ENCODE data around the gene LY6G6C. TPM values are rescaled to one million over a fixed set of nuclear protein-coding genes. Genes with fewer than 3 reads are reported as not detected.
A peak's percentile ranks its signal among the peaks of the same experiment; 100 is the strongest.
"Not testable (repeated sequence)": the region's sequence is repeated elsewhere in the genome, so short reads cannot be mapped to it uniquely, and the experiment has no call there.

The LY6G6C gene
- total and polyA plus RNA-seq, 12 donors: not detected

DNA sequence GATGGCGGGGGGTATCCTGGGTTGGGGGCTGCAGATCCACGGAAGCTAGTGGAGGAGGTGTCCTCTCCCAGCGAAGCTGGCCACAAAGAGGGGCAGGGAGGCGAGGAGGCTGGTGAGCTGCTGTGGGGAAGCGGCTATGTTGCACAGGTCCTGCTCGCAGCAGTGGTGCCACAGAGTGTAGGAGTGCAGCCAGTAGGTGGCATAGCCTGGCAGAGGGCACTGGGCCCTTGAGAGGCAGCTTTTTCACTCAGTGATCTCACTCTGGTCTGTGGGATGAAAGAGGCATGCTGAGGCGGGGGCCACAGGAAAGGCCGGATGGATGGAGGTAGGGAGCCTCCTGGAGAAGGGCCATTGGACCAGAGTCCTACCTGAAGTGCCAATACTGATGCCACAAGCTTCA, 9.2 kb downstream of the LY6G6C start:
- ATAC-seq: peak in 7 of 8 donors; percentile 48 to 75 (median 65)
- TF ChIP-seq CTCF (IDR thresholded peaks at IDR 0.05): peak in 7 of 9 donors; percentile 17 to 39 (median 24)
- intact Hi-C loops (cut with DNase I): no loop called here

GRCh38 chr6:31711233-31711632, 10.3 kb downstream of the LY6G6C start:
- no peak for TF ChIP-seq CTCF (IDR thresholded peaks at IDR 0.05)
- intact Hi-C loops (cut with DNase I): no loop called here
- H3K9me3 ChIP-seq: no peaks in the 10 kb centered on the region
- peaks cover 0 to 5% (median 0%) of the 10 kb centered on the region in 7 donors for H3K27me3 ChIP-seq
- no peak overlapping the region for H3K27ac ChIP-seq
- no peak overlapping the region for H3K4me3 ChIP-seq
- DNase-seq (no peak), ATAC-seq (peak in 1 of 8 donors; percentile 9)
- WGBS, 2 donors: 52 to 56% methylated on average over 8 of the region's 8 CpGs
- H3K4me1 ChIP-seq: peaks cover 0 to 10% (median 0%) of the 10 kb centered on the region in 9 donors
- H3K36me3 ChIP-seq: no peaks in the 10 kb centered on the region

More for the DNA sequence above, 9.2 kb downstream of the LY6G6C start:
- 81 to 84% methylated on average over 8 of the region's 8 CpGs for WGBS, 2 donors
- no peak overlapping the region for H3K27ac ChIP-seq
- DNase-seq: peak; percentile 15 to 29
- H3K4me3 ChIP-seq: no peak overlapping the region
- no peaks in the 10 kb centered on the region for H3K36me3 ChIP-seq
- peaks cover 0 to 10% (median 0%) of the 10 kb centered on the region in 9 donors for H3K4me1 ChIP-seq
- peaks cover 0 to 5% (median 0%) of the 10 kb centered on the region in 7 donors for H3K27me3 ChIP-seq
- no peaks in the 10 kb centered on the region for H3K9me3 ChIP-seq

DNA sequence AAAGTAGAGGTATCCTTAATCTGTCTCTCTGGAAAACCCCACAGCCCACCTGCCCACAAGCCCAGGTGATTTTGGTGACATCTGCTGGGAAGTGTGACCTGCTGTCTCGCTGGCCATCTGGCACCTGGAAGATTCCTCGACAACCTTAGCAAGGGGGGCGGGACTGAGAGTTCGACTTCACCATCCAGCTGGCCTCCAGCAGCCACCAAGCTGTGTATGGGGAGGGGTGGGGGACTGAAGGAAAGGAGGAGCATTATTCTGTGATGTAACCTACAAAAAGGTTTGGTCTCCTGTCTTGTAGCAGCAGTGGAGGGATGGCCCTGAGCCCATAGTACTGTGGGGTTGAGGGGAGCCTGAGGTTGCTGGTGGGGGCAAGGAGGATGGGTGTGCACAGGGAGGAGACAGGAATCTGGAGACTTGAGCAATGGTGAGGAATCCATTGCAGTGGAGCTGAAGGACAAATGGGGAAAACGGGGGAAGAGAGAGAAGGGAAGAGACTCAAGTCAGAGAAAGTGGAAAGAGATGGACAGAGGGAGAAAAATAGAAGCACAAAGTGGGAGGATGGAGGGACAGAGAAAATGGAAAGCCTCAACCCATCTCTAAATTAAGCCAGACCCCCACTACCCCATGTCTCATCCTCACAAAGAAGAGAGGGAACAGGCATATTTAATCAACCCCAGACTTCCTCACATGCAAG, 10.9 kb downstream of the LY6G6C start:
- Histone ChIP-seq H3K36me3 (no peaks in the 10 kb centered on the region), H3K4me1 (peaks cover 0 to 10% (median 0%) of the 10 kb centered on the region in 9 donors), H3K4me3 (no peak overlapping the region), H3K27ac (no peak overlapping the region), H3K27me3 (peaks cover 0 to 5% (median 0%) of the 10 kb centered on the region in 7 donors), H3K9me3 (no peaks in the 10 kb centered on the region)
- intact Hi-C loops (cut with DNase I): no loop called here
- 54 to 56% methylated on average over 5 of the region's 5 CpGs for WGBS, 2 donors
- DNase-seq (no peak), ATAC-seq (no peak)
- no peak for TF ChIP-seq CTCF (IDR thresholded peaks at IDR 0.05)

GRCh38 chr6:31709157-31709556, 12.4 kb downstream of the LY6G6C start:
- intact Hi-C loops (cut with DNase I); H3K9me3 ChIP-seq; H3K4me3 ChIP-seq; H3K36me3 ChIP-seq; ATAC-seq; H3K27ac ChIP-seq; H3K4me1 ChIP-seq; DNase-seq; H3K27me3 ChIP-seq: not testable (repeated sequence)
- WGBS, 2 donors: 91 to 94% methylated on average over 11 of the region's 11 CpGs

DNA sequence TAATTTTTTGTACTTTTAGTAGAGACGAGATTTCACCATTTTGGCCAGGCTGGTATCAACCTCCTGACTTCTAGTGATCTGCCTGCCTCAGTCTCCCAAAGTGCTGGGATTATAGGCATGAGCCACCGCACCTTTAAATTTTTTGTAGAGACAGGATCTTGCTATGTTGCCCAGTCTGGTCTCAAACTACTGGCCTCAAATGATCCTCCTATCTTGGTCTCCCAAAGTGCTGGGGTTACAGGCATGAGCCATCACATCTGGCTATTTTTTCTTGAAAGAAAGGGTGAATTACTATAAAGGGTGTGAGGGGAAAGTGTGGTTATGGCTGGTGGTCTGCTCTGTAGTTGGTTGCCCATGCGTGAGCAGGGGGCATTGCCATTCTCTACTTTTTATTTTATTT, 13.3 kb downstream of the LY6G6C start:
- Histone ChIP-seq H3K36me3 (no peaks in the 10 kb centered on the region), H3K4me3 (no peak overlapping the region), H3K9me3 (no peaks in the 10 kb centered on the region), H3K4me1 (peaks cover 0 to 16% (median 5%) of the 10 kb centered on the region in 9 donors), H3K27ac (no peak overlapping the region), H3K27me3 (peaks cover 0 to 5% (median 0%) of the 10 kb centered on the region in 7 donors)
- intact Hi-C loops (cut with DNase I): no loop called here
- WGBS, 2 donors: 94 to 99% methylated on average over 3 of the region's 3 CpGs
- ATAC-seq (no peak), DNase-seq (no peak)
- TF ChIP-seq CTCF (IDR thresholded peaks at IDR 0.05): no peak

All from heart right ventricle (tissue), 16 donors.